Measurements from ENCODE around the gene ZER1.
A peak's percentile ranks its signal among the peaks of the same experiment; 100 is the strongest.

The ZER1 gene

DNA sequence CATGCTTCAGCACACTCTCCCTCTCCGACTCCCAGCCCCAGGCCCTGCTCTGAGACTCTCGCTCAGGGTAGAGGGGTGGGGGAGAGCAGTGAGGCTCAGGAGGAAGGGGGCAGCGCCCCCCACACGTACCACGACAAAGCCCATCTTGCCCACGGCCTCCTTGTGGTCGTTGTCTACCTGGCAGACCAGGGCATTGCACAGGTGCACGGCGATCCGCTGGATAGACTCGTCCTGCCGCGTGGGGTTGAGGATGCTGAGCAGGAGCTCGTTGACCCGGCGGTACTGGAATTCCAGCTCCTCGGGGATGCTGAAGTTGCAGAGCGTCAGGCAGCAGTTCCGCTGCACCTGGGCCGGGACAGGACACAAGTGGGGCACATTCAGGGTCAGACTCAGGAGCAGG is 29.3 kb downstream of the ZER1 start:
- Histone ChIP-seq H4K20me1 (ENCODE audit: low read depth, low read length) (no peaks in the 10 kb centered on the region), H2AFZ (ENCODE audit: low read depth, low read length, severe bottlenecking) (no peak overlapping the region), H3K27me3 (ENCODE audit: low read length) (no peaks in the 10 kb centered on the region), H3K9me2 (replicated peaks; ENCODE audit: insufficient read depth, low read length) (no peaks in the 10 kb centered on the region), H3K9me3 (ENCODE audit: insufficient read depth, low read length) (no peaks in the 10 kb centered on the region), H3K79me2 (ENCODE audit: insufficient read depth, low read length) (no peaks in the 10 kb centered on the region), H3F3A (ENCODE audit: insufficient read depth) (no peaks in the 10 kb centered on the region), H3K36me3 (ENCODE audit: low read length) (no peaks in the 10 kb centered on the region), H3K9ac (ENCODE audit: low read length) (no peak overlapping the region), H3K4me3 (ENCODE audit: insufficient read depth, low read length, poor library complexity, severe bottlenecking) (no peak overlapping the region), H3K4me2 (ENCODE audit: low read depth, low read length, poor library complexity, severe bottlenecking) (no peak overlapping the region), H3K27ac (ENCODE audit: low read depth, low read length) (no peak overlapping the region)
- TF ChIP-seq, protein P1, sequence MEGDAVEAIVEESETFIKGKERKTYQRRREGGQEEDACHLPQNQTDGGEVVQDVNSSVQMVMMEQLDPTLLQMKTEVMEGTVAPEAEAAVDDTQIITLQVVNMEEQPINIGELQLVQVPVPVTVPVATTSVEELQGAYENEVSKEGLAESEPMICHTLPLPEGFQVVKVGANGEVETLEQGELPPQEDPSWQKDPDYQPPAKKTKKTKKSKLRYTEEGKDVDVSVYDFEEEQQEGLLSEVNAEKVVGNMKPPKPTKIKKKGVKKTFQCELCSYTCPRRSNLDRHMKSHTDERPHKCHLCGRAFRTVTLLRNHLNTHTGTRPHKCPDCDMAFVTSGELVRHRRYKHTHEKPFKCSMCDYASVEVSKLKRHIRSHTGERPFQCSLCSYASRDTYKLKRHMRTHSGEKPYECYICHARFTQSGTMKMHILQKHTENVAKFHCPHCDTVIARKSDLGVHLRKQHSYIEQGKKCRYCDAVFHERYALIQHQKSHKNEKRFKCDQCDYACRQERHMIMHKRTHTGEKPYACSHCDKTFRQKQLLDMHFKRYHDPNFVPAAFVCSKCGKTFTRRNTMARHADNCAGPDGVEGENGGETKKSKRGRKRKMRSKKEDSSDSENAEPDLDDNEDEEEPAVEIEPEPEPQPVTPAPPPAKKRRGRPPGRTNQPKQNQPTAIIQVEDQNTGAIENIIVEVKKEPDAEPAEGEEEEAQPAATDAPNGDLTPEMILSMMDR (IDR thresholded peaks at IDR 0.05; ENCODE audit: insufficient read depth, low read length, poor library complexity, severe bottlenecking): no peak
- no peak for TF ChIP-seq EZH2phosphoT487 (conservative IDR thresholded peaks at IDR 0.05; ENCODE audit: low read length)

DNA sequence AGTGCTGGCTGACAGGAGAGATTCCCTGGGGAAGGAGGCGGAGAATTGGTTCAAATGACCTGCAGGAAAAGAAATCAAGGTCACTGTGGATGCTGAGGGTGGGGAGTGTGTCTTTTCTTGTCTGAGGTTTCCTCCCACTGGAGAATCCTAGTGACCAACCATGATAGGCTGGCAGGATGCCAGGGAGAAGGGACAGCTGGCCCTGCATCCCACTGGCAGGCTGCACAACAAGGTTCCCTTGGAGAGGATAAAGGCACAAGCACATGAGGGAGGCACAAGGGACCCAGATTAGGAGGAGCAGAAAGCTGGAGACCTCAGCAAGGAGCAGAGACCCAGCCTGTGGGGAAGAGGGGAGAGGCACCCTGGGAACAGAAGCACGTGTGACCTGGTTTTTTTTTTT is 36.4 kb downstream of the ZER1 start:
- no peak overlapping the region for H3K9ac ChIP-seq (ENCODE audit: low read length)
- no peak overlapping the region for H2AFZ ChIP-seq (ENCODE audit: low read depth, low read length, severe bottlenecking)
- TF ChIP-seq EZH2phosphoT487 (conservative IDR thresholded peaks at IDR 0.05; ENCODE audit: low read length): no peak
- TF ChIP-seq, protein P1 (IDR thresholded peaks at IDR 0.05; ENCODE audit: insufficient read depth, low read length, poor library complexity, severe bottlenecking): no peak
- H3K4me2 ChIP-seq (ENCODE audit: low read depth, low read length, poor library complexity, severe bottlenecking): no peak overlapping the region
- no peaks in the 10 kb centered on the region for H4K20me1 ChIP-seq (ENCODE audit: low read depth, low read length)
- no peaks in the 10 kb centered on the region for H3K79me2 ChIP-seq (ENCODE audit: insufficient read depth, low read length)
- H3K36me3 ChIP-seq (ENCODE audit: low read length): no peaks in the 10 kb centered on the region
- H3K4me3 ChIP-seq (ENCODE audit: insufficient read depth, low read length, poor library complexity, severe bottlenecking): no peak overlapping the region
- no peak overlapping the region for H3K27ac ChIP-seq (ENCODE audit: low read depth, low read length)
- H3K27me3 ChIP-seq (ENCODE audit: low read length): no peaks in the 10 kb centered on the region
- H3F3A ChIP-seq (ENCODE audit: insufficient read depth): no peaks in the 10 kb centered on the region
- H3K9me2 ChIP-seq (replicated peaks; ENCODE audit: insufficient read depth, low read length): no peaks in the 10 kb centered on the region
- H3K9me3 ChIP-seq (ENCODE audit: insufficient read depth, low read length): no peaks in the 10 kb centered on the region

DNA sequence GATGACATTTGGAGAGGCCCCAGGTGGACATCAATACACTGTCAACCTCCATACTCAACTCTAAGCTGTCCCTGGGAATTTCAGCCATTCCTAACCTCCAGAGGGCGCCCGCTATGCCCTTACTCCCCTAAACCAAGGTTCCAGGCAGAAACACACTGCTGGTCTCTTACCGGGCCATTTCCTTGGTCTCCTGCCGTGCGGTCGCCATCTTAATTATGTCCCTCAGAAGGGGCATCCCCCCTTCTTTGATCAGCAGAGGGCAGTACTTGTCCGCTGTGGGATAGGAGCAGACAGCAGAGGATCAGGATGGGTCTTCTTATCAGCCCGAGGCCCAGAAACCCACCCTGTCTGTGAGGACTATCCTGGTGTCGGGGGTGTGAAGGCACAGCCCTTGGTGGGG is 38.5 kb downstream of the ZER1 start:
- Histone ChIP-seq H3K4me2 (ENCODE audit: low read depth, low read length, poor library complexity, severe bottlenecking) (no peak overlapping the region), H3F3A (ENCODE audit: insufficient read depth) (no peaks in the 10 kb centered on the region), H3K79me2 (ENCODE audit: insufficient read depth, low read length) (no peaks in the 10 kb centered on the region), H4K20me1 (ENCODE audit: low read depth, low read length) (no peaks in the 10 kb centered on the region), H3K4me3 (ENCODE audit: insufficient read depth, low read length, poor library complexity, severe bottlenecking) (no peak overlapping the region), H3K9me3 (ENCODE audit: insufficient read depth, low read length) (no peaks in the 10 kb centered on the region), H3K27me3 (ENCODE audit: low read length) (no peaks in the 10 kb centered on the region), H2AFZ (ENCODE audit: low read depth, low read length, severe bottlenecking) (no peak overlapping the region), H3K9me2 (replicated peaks; ENCODE audit: insufficient read depth, low read length) (no peaks in the 10 kb centered on the region), H3K9ac (ENCODE audit: low read length) (no peak overlapping the region), H3K27ac (ENCODE audit: low read depth, low read length) (no peak overlapping the region), H3K36me3 (ENCODE audit: low read length) (no peaks in the 10 kb centered on the region)
- no peak for TF ChIP-seq EZH2phosphoT487 (conservative IDR thresholded peaks at IDR 0.05; ENCODE audit: low read length)
- TF ChIP-seq, protein P1 (IDR thresholded peaks at IDR 0.05; ENCODE audit: insufficient read depth, low read length, poor library complexity, severe bottlenecking): peak; percentile 15

Measured in SU-DHL-6 (cell line).